ENCODE measurements around the gene DDX19B.
"Not testable (repeated sequence)": the region's sequence is repeated elsewhere in the genome, so short reads cannot be mapped to it uniquely, and the experiment has no call there.

The DDX19B gene

DNA sequence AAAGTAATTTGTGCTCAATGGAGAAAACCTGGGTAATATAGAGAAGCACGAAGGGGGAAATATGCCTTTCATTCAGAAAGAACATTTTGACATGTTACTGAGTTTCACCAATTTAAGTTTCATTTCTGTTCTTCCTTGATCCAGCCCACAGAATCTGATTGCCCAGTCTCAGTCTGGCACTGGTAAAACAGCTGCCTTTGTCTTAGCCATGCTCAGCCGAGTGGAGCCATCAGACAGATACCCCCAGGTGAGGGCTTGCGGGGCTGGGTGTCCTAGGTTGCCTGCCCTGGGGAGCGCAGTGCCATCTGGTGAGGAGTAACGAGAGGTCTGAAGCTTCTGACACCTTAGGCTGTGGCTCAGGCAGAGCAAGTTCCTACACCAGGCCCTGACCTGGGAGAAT is 65.4 kb downstream of the DDX19B start:
- DNase-seq = no peak

DNA sequence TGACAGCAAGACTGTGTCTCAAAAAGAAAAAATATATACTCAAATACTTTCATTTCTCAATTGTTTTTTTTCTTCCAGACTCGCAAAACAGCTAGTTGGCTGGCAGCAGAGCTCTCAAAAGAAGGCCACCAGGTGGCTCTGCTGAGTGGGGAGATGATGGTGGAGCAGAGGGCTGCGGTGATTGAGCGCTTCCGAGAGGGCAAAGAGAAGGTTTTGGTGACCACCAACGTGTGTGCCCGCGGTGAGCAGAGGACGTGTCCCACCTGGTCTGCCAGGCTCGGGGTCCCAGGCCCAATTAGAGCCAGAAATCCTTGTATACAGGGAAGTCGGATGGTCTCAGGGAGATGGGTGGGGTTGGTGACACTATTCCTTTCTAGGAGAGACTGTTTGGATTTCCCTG is 71.2 kb downstream of the DDX19B start:
- not testable (repeated sequence) for DNase-seq

DNA sequence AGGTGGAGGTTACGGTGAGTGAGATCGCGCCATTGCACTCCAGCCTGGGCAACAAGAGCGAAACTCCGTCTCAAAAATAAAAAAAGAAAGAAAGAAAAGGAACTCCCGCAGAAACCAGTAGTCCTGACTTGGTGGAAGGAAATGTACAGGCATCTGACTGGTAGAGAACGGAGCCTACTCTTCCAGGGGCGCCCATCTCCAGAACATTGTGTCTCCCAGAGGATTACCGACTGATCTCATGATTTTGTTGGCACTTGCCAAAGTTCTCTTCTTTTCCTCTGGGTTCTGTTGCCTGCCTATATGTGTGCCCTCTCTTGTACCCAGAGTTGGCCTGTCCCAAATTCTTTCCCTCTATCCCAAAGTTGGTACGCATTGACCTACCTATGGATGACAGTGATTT is 71.9 kb downstream of the DDX19B start:
- DNase-seq = no peak

DNA sequence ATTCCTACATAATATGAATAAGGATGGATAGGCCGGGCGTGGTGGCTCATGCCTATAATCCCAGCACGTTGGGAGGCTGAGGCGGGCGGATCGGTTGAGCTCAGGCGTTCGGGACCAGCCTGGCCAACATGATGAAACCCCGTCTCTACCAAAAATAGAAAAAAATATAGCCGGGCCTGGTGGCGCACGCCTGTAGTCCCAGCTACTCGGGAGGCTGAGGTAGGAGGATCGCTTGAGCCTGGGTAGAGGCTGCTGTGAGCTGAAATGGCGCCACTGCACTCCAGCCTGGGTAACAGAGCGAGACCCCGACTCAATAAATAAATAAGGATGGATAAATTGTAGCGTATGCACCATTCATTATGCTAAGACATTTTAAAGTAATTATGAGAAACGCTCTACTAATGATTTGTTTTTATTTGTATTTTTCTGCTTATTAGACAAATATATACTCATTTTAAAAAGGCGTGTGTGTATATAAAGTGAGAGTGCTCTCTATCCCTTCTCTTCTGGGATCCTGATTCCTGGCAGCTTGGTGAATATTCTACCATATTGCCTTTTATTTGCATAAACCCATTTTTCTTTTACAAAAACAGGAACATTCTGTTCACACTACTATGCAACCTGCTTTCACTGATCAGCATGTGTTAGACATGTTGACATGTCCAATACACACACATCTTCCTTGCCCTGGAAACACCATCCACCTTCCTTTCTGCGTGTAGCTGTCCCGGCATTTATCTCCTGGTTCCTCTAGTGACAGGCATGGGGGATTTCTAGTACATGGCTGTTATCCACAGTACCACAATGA is 74.1 kb downstream of the DDX19B start:
- DNase-seq = no peak

DNA sequence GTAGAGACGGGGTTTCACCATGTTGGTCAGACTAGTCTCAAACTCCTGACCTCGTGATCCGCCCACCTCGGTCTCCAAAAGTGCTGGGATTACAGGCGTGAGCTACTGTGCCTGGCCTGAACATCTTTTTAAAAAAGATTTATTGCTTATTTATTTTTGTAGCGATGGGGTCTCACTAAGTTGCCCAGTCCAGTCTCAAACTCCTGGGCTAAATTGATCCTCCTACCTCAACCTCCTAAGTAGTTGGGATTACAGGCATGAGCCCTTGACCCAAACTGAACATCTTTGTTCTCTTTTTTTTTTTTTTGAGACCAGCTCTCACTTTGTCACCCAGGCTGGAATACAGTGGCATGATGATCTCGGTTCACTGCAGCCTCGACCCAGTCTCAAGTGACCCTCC is 75.2 kb downstream of the DDX19B start:
- no peak for DNase-seq

DNA sequence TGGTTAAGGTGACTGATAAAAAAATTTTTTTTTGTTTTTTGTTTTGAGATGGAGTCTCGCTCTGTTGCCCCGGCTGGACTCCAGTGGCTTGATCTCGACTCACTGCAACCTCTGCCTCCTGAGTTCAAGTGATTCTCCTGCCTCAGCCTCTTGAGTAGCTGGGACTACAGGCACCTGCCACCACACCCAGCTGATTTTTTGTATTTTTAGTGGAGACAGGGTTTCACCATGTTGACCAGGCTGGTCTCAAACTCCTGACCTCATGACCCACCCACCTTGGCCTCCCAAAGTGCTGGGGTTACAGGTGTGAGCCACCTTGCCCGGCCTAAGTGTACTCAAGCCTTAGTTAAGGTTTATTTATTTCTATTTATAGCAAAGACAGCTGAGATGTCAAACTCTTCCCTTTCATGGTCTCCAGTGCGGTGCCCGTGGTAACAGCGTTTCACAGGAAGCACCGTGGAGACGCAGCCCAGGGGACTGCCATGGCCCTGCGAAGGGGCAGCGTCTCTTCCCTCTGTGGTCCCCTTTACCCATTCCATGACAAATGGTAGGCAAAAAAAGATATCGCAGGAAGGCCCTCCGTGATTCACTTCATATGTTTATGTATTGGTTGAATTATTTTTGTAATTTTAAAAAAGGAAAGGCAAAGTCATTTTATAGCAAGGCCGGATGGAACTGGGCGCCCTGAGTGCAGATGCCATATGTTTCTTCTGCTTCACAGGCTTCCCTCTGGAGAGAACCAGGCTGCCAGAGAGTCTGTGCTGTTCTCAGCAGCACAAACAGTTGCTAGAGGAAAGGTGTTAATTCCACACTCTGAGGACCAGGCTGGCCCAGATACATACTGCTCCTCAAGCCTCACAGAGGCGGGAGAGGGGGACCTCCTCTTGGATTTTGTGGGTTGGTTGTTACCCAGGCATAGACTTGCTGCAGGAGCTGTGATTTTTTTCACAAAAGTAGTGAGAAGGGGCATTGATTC is 76.9 kb downstream of the DDX19B start:
- no peak for DNase-seq

DNA sequence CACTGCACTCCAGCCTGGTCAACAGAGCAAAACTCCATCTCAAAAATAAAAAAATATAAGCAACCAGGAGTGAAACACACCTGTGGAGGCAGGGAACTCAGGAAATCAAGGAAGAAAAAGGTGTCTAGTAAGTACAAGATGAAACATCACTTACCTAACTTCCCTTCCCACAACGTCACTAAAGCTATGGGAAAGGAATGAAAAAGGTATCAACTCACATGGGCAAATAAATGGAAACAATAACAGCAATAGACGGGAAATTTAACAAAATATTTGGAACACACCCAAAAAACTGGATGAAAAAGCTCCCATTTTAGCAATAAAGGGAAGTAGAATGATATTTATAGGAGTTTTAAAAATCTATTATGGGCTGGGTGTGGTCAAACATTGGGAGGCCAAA is 78.8 kb downstream of the DDX19B start:
- DNase-seq = no peak

DNA sequence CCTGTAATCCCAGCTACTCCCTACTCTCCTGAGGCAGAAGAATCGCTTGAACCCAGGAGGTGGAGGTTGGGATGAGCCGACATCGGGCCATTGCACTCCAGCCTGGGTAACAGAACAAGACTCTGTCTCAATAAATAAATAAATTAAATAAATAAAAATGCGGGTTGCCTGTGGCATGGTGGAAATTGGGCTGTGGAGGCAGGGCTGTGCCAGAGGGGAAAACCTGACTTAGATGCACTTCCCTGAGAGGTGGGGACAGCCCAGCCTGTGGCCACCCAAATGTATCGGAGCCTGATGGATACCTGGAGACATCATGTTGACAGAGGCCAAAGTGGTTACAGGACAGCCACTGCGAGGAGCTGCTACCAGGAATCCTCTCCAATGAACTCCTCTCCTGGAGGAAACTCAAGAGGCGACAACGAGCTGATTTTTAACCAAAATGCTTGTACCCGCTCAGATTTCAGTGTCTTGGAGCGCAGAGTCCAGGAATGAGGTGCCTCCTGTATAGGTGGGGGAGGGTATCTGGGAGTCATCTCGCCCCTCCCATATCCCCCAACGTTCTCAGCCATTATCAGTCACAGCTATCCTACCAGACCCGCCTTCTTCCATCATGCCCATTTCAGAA is 80.0 kb downstream of the DDX19B start:
- DNase-seq = no peak

DNA sequence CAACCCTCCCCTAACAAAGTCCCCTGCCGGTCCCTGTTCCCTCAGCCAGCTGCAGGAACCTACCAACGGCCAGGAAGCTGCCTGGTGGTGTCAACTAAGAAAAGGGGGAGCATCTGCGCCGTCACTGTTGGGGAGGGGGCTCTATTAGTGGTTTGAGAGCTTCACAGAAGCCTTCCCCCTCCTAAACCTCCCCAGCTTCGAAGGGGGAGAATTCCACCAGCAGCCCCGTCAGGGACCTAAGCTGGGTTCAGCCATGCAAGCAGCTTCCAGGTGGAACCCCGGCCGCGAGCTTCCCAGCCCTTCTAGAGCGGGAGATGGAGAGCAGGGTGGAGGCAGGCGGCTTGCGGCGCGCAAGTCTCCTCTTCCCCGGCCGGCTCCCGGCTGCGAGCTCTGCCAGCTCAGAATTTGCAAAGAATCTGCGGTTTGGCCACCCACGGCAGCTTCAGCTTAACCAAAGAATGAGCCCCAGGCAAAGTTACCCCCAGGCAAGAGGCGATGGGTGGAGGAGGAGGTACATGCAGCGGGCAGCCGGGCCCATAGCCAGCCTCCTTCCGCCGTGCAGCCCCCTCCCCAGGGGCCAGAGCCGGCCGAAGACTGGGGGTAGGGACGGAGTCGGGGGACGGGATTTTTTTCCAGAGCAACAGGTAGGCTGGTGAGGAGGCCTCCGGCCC is 81.4 kb downstream of the DDX19B start:
- peak; percentile 91 for DNase-seq

DNA sequence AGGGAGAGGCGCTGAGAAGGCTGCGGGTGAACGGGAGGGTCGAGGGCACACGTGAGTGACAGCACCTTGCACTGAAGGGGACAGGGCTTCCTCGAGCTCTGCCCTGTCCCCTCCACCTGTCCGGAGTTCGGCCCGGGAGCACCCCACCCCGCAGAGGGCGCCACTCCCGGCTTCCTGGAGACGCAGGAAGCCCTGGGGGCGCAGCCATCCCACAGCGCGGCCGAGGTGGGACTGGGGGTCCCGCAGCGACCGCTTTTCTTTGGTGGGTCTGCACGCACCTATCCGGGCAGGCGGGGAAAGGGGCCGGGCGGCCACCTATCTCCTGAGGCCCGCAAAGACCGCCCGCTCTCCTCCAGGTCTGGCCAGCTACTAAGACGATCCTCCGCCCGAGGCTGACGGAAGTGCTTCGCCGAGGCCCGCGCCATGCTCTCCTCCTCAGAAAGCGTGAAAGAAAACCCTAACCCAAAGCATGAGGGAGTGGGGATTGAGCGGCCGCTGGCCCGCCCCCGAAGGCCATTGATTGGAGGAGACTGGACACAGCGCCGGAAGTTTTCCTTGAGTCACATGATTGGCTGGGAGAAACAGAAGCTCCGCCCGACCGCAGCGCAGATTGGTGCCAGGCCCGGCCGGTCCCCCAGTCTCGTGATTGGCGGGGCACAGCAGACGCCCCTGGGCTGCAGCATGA is 82.1 kb downstream of the DDX19B start:
- DNase-seq = peak; percentile 98

DNA sequence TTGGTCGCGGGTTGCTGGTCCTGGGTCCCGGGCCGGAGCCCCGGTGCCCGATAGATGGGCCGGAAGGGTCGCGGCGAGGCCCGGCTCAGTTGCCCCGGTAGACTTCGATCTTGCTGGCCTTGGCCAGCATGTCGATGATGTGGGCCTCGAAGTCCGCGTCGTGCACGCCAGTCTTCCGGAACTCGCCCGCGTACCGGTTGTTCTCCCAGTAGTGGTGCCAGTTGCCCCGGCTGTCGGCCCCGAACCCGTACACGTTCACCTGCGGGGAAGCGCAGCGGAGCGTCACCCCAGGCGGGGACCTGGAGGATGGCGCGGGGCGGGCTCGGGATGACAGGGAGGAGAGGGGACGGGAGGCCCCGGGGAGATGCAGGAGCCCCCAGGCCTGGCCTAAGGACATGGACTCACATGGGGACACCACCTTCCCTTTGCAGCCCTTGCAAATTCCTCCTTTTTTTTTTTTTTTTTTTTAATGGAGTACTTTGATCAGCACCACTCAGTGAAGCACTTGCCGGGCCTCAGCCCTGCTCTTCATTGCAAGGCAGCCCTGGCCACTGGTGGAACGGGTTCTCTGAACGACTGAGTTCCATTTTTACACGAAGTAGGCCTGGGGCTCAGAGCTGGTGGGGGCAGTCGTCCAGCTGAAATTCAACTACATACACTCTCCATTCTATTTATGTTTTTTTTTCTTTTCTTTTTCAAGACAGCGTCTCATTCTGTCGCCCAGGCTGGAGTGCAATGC is 82.8 kb downstream of the DDX19B start:
- no peak for DNase-seq

DNA sequence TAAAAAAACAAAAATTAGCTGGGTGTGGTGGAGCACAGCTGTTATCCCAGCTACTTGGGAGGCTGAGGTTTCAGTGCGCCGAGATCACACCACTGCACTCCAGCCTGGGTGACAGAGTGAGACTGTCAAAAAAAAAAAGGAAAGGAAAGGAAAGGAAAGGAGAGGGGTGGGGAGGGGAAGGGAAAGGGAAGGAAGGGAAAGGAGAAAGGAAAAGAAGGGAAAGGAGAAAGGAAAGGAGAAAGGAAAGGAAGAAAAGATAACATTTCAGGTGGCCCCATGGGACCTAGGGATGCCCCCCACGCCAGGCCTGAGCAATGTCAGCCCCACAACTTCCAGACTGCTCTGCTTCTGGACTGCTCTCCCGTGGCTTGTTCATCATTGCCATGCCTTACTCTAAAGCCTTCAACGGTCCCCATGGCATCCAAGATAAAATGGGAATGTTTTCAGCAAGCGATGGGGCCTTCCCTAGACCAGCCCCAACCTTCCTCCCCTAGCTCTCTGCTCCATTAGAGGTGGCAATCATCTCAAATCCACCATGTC is 84.5 kb downstream of the DDX19B start:
- DNase-seq = no peak
